Loucy (cell line): ENCODE results near the gene LAMB3.

Source experiments
- H2AFZ ChIP-seq: fragments of 200-600 bp; sonication (generic); 2 replicates; pipeline ENCODE4 v1.6.0; 2016; ENCODE audit warnings: antibody characterized with exemption, mild to moderate bottlenecking, low read length, moderate library complexity
- H3F3A ChIP-seq: fragments of 200-600 bp; 2 replicates; pipeline ENCODE4 v1.6.0; 2016; ENCODE audit warnings: antibody characterized with exemption, low read depth, mild to moderate bottlenecking
- H3K27me3 ChIP-seq: fragments of 200-600 bp; sonication (generic); 2 replicates; pipeline ENCODE4 v1.6.1; 2014; ENCODE audit warnings: low read length, mild to moderate bottlenecking; ENCODE audit not compliant: insufficient read depth, poor library complexity, severe bottlenecking
- H3K36me3 ChIP-seq: fragments of 200-600 bp; sonication (generic); 2 replicates; pipeline ENCODE4 v1.6.1; 2016; ENCODE audit warnings: low read length; ENCODE audit not compliant: insufficient read depth
- H3K4me1 ChIP-seq: fragments of 200-600 bp; sonication (generic); 2 replicates; pipeline ENCODE4 v1.5.1; 2014; ENCODE audit warnings: low read length, mild to moderate bottlenecking; ENCODE audit not compliant: insufficient read depth, poor library complexity, severe bottlenecking
- H3K4me2 ChIP-seq: fragments of 200-600 bp; sonication (generic); 2 replicates; pipeline ENCODE4 v1.6.0; 2014; ENCODE audit warnings: antibody characterized with exemption, low read length, low read depth, mild to moderate bottlenecking; ENCODE audit not compliant: poor library complexity, severe bottlenecking
- H3K4me3 ChIP-seq: fragments of 200-600 bp; sonication (generic); 2 replicates; pipeline ENCODE4 v1.5.1; 2014; ENCODE audit warnings: low read length, mild to moderate bottlenecking, mixed read lengths; ENCODE audit not compliant: poor library complexity, severe bottlenecking
- H3K79me2 ChIP-seq: fragments of 200-600 bp; sonication (generic); 2 replicates; pipeline ENCODE4 v1.6.1; 2014; ENCODE audit warnings: low read length; ENCODE audit not compliant: insufficient read depth
- H3K9ac ChIP-seq: fragments of 200-600 bp; sonication (generic); 2 replicates; pipeline ENCODE4 v1.6.0; 2014; ENCODE audit warnings: mild to moderate bottlenecking, low read depth, low read length, moderate library complexity; ENCODE audit not compliant: poor library complexity, severe bottlenecking
- H3K9me2 ChIP-seq: fragments of 200-600 bp; sonication (generic); replicated peaks from 2 replicates; pipeline ENCODE4 v1.6.1; 2016; ENCODE audit warnings: low read depth, low read length, mixed read lengths
- H3K9me3 ChIP-seq: fragments of 200-600 bp; sonication (generic); 2 replicates; pipeline ENCODE4 v1.6.1; 2014; ENCODE audit warnings: mild to moderate bottlenecking, antibody characterized with exemption, low read length, low read depth; ENCODE audit not compliant: insufficient read depth
- H4K20me1 ChIP-seq: fragments of 200-600 bp; sonication (generic); 2 replicates; pipeline ENCODE4 v1.6.0; 2014; ENCODE audit warnings: antibody characterized with exemption, low read length, mild to moderate bottlenecking; ENCODE audit not compliant: insufficient read depth, poor library complexity, severe bottlenecking
- EZH2phosphoT487 ChIP-seq: fragments of 200-600 bp; IDR thresholded peaks from 2 replicates; pipeline ENCODE4 v1.6.1; 2018; ENCODE audit warnings: antibody characterized with exemption, mild to moderate bottlenecking, moderate library complexity, borderline replicate concordance
- TF ChIP-seq, protein P1 (sequence below): fragments of 200-600 bp; sonication (generic); conservative IDR thresholded peaks from 2 replicates; pipeline ENCODE4 v1.5.1; 2014; ENCODE audit warnings: mild to moderate bottlenecking, antibody characterized with exemption, low read length

Gene LAMB3

DNA sequence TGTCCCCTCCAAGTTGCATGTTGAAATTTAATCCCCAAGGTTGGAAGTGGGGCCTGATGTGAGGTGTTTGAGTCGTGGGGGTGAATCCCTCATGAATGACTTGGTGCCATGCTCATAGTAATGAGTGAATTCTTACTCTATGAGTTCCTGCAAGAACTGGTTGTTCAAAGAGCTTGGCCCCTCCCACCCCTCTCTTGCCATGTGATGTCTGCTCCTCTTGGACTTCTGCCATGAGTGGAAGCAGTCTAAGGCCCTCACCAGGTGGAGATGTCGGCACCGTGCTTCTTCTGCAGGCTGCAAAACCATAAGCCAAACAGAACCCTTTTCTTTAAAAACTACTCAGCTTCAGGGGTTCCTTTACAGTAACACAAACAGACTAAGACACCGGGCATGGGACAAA is 37.3 kb upstream of the LAMB3 start:
- Histone ChIP-seq H3K4me2 (no peak overlapping the region), H4K20me1 (no peaks in the 10 kb centered on the region), H3K27me3 (no peaks in the 10 kb centered on the region), H3K9me3 (no peaks in the 10 kb centered on the region), H3K9ac (no peak overlapping the region), H3K9me2 (no peaks in the 10 kb centered on the region), H3K4me1 (peaks cover 15% of the 10 kb centered on the region), H3K79me2 (no peaks in the 10 kb centered on the region), H2AFZ (no peak overlapping the region), H3K4me3 (no peak overlapping the region), H3F3A (no peaks in the 10 kb centered on the region), H3K36me3 (no peaks in the 10 kb centered on the region)
- TF ChIP-seq, protein P1, sequence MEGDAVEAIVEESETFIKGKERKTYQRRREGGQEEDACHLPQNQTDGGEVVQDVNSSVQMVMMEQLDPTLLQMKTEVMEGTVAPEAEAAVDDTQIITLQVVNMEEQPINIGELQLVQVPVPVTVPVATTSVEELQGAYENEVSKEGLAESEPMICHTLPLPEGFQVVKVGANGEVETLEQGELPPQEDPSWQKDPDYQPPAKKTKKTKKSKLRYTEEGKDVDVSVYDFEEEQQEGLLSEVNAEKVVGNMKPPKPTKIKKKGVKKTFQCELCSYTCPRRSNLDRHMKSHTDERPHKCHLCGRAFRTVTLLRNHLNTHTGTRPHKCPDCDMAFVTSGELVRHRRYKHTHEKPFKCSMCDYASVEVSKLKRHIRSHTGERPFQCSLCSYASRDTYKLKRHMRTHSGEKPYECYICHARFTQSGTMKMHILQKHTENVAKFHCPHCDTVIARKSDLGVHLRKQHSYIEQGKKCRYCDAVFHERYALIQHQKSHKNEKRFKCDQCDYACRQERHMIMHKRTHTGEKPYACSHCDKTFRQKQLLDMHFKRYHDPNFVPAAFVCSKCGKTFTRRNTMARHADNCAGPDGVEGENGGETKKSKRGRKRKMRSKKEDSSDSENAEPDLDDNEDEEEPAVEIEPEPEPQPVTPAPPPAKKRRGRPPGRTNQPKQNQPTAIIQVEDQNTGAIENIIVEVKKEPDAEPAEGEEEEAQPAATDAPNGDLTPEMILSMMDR = no peak

DNA sequence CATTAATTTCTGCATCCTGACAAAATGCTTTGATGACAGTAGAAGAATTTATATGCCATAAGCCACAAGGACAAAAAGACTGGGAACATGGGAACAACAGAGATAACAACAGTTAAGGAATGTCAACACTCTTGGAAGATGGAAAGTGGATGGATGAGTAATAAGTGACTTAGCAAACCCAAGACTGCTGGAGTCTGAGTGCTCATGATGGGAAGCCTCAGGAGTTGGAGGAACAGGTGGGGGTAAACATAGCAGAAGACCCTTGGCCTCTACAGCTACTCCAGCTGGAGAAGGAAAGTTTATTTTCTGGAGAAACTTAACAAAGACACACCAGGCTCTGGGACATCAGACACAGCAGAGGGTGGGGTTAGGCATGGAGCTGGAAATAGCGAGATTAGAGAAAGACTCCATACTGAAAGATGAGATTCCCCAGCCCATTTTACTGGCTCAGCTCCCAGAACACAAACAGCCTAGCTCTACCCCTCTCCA is 36.6 kb upstream of the LAMB3 start:
- Histone ChIP-seq H2AFZ (no peak overlapping the region), H3K27me3 (peaks cover 3% of the 10 kb centered on the region), H3K4me3 (no peak overlapping the region), H3K4me1 (peaks cover 15% of the 10 kb centered on the region), H3K9ac (no peak overlapping the region), H3K36me3 (no peaks in the 10 kb centered on the region), H3K4me2 (no peak overlapping the region), H3K9me2 (no peaks in the 10 kb centered on the region), H3K9me3 (no peaks in the 10 kb centered on the region), H4K20me1 (no peaks in the 10 kb centered on the region), H3K79me2 (no peaks in the 10 kb centered on the region), H3F3A (no peaks in the 10 kb centered on the region)
- no peak for TF ChIP-seq EZH2phosphoT487
- TF ChIP-seq, protein P1 = no peak

DNA sequence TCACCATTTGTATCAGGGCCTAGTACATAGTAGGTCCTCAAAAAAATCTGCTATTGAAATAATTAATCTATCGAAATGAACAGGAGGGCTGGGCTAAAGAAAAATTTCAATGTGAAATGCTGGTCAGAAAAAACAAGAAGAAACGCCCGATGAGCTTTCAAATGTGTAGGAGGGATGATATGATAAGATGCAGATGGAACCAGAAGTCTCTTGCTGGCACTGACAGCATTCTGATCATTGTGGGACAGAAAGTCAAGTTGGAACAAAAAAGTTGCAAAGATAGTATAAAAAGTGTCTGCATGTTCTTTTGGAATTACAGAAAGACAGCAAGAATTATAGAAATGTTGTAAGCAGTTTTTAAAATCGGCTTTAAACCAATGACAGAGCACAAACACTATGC is 34.1 kb upstream of the LAMB3 start:
- no peaks in the 10 kb centered on the region for H3F3A ChIP-seq
- peaks cover 7% of the 10 kb centered on the region for H3K27me3 ChIP-seq
- peak overlapping the region; percentile 36 for H3K4me2 ChIP-seq
- TF ChIP-seq, protein P1 = no peak
- no peak for TF ChIP-seq EZH2phosphoT487
- H3K4me1 ChIP-seq = peaks cover 12% of the 10 kb centered on the region
- no peaks in the 10 kb centered on the region for H4K20me1 ChIP-seq
- no peaks in the 10 kb centered on the region for H3K36me3 ChIP-seq
- no peak overlapping the region for H3K9ac ChIP-seq
- no peaks in the 10 kb centered on the region for H3K9me3 ChIP-seq
- no peaks in the 10 kb centered on the region for H3K9me2 ChIP-seq
- no peak overlapping the region for H3K4me3 ChIP-seq
- H2AFZ ChIP-seq = no peak overlapping the region
- no peaks in the 10 kb centered on the region for H3K79me2 ChIP-seq
